Activated CD8-positive, alpha-beta T cell treated with anti-CD3 and anti-CD28 coated beads for 36 hours (primary cell): ENCODE measurements around the gene FOXP1. TPM values are rescaled to one million over a fixed set of nuclear protein-coding genes. Genes with fewer than 3 reads are reported as not detected.

Experiments
- ATAC-seq: fragments of 200-7000 bp; cut with Tn5 transposase; one replicate; pipeline ENCODE4 v1.10.0; 2021; ENCODE audit warnings: mild to moderate bottlenecking, moderate library complexity
- CTCF ChIA-PET: fragments of 350-600 bp; sonication (Branson Sonifier 250); formaldehyde crosslinking; loops from one replicate; lab custom pipeline; 2021; ENCODE audit warnings: antibody characterized with exemption; lab: Charles Lee
- POLR2A ChIA-PET: fragments of 350-600 bp; sonication (Branson Sonifier 250); formaldehyde crosslinking; loops from one replicate; lab custom pipeline; 2021; ENCODE audit warnings: antibody characterized with exemption; lab: Charles Lee
- DNase-seq: peaks from one replicate; pipeline ENCODE4 v3.0.0-alpha.2; 2020
- H3K27ac Mint-ChIP-seq: one replicate; pipeline ENCODE4 v1.8.0; 2021; ENCODE audit warnings: mild to moderate bottlenecking, mixed read lengths
- H3K27me3 Mint-ChIP-seq: one replicate; pipeline ENCODE4 v1.8.0; 2021; ENCODE audit warnings: mixed read lengths
- H3K36me3 Mint-ChIP-seq: one replicate; pipeline ENCODE4 v1.8.0; 2021; ENCODE audit warnings: low read depth, mixed read lengths
- H3K4me1 Mint-ChIP-seq: one replicate; pipeline ENCODE4 v1.8.0; 2021; ENCODE audit warnings: low read depth, mixed read lengths
- H3K4me3 Mint-ChIP-seq: one replicate; pipeline ENCODE4 v1.8.0; 2021; ENCODE audit warnings: mild to moderate bottlenecking, moderate library complexity, mixed read lengths
- H3K9me3 Mint-ChIP-seq: one replicate; pipeline ENCODE4 v1.8.0; 2021; ENCODE audit warnings: mixed read lengths
- CTCF ChIP-seq: fragments of 200-600 bp; IDR thresholded peaks from one replicate; pipeline ENCODE4 v1.8.0; 2022; ENCODE audit warnings: antibody characterized with exemption, mild to moderate bottlenecking
- intact Hi-C: fragments of 100-400 bp; cut with micrococcal nuclease; formaldehyde crosslinking; loops from one replicate; pipeline ENCODE4 v1.10.0; 2022
- total RNA-seq, 2 experiments: library from RNA; stranded (reverse); gene quantifications; one replicate each; pipeline ENCODE4 v1.2.3, GENCODE V29; 2021

FOXP1 gene
- total RNA-seq, 2 experiments from 2014 or later = 145 to 153 TPM

- H3K4me1 Mint-ChIP-seq = peaks cover 73% of the 10 kb centered on the region
- intact Hi-C loops = loop anchor here (5.0 to 10.0 kb wide), 2 partner anchors 295 to 578 kb away; partner anchors contain the start of gene FOXP1
- CTCF ChIA-PET = interaction anchor here (0.7 to 2.2 kb wide), 13 partner anchors 9 to 366 kb away, joined by 3 to 10 read pairs (median 4); no protein-coding TSS in a partner anchor
These were observed 576.4 kb downstream of the FOXP1 start for GRCh38 chr3:71006810-71007785.

GRCh38 chr3:71005702-71006321 lies 577.7 kb downstream of the FOXP1 start:
- no peak overlapping the region for H3K4me3 Mint-ChIP-seq
- DNase-seq = no peak
- H3K27me3 Mint-ChIP-seq = no peaks in the 10 kb centered on the region
- H3K9me3 Mint-ChIP-seq = no peaks in the 10 kb centered on the region
- intact Hi-C loops = loop anchor here (5.0 to 10.0 kb wide), 2 partner anchors 296 to 579 kb away; partner anchors contain the start of gene FOXP1
- ChIA-PET POLR2A (interaction anchor here (0.6 kb wide), 1 partner anchor 340 kb away, joined by 3 read pairs; no protein-coding TSS in a partner anchor), CTCF (interaction anchor here (1.0 to 2.2 kb wide), 10 partner anchors 7 to 65 kb away, joined by 3 to 10 read pairs (median 6); no protein-coding TSS in a partner anchor)
- ATAC-seq = no peak
- peak overlapping the region; percentile 37 for H3K27ac Mint-ChIP-seq
- peaks cover 73% of the 10 kb centered on the region for H3K4me1 Mint-ChIP-seq
- peaks cover 51% of the 10 kb centered on the region for H3K36me3 Mint-ChIP-seq
- TF ChIP-seq CTCF = no peak

More at GRCh38 chr3:71006810-71007785, 576.4 kb downstream of the FOXP1 start:
- no peaks in the 10 kb centered on the region for H3K27me3 Mint-ChIP-seq
- peak overlapping the region; percentile 93 for H3K27ac Mint-ChIP-seq
- no peak overlapping the region for H3K4me3 Mint-ChIP-seq
- DNase-seq = no peak
- peaks cover 48% of the 10 kb centered on the region for H3K36me3 Mint-ChIP-seq
- POLR2A ChIA-PET = no interaction called here
- ATAC-seq = no peak
- peak; percentile 63 for TF ChIP-seq CTCF
- no peaks in the 10 kb centered on the region for H3K9me3 Mint-ChIP-seq

GRCh38 chr3:71003511-71003910 lies 580.0 kb downstream of the FOXP1 start:
- Mint-ChIP-seq H3K9me3 (no peaks in the 10 kb centered on the region), H3K4me3 (no peak overlapping the region), H3K4me1 (peaks cover 67% of the 10 kb centered on the region), H3K27ac (no peak overlapping the region), H3K27me3 (no peaks in the 10 kb centered on the region), H3K36me3 (peaks cover 48% of the 10 kb centered on the region)
- POLR2A ChIA-PET = interaction anchor here (0.6 to 1.2 kb wide), 2 partner anchors 97 to 1393 kb away, joined by 4 read pairs; no protein-coding TSS in a partner anchor
- ATAC-seq (no peak), DNase-seq (no peak)
- TF ChIP-seq CTCF = no peak
- intact Hi-C loops = loop anchor here (10.0 kb wide), 1 partner anchor 581 kb away; the partner anchor contains the start of gene FOXP1
- CTCF ChIA-PET = interaction anchor here (1.0 kb wide), 2 partner anchors 60 to 67 kb away, joined by 3 read pairs; no protein-coding TSS in a partner anchor

GRCh38 chr3:71002298-71002697 lies 581.2 kb downstream of the FOXP1 start:
- TF ChIP-seq CTCF = no peak
- POLR2A ChIA-PET = interaction anchor here (1.0 kb wide), 1 partner anchor 9 kb away, joined by 3 read pairs; no protein-coding TSS in a partner anchor
- H3K36me3 Mint-ChIP-seq = peaks cover 48% of the 10 kb centered on the region
- ATAC-seq = no peak
- H3K27ac Mint-ChIP-seq = peak overlapping the region; percentile 11
- no peak for DNase-seq
- peaks cover 58% of the 10 kb centered on the region for H3K4me1 Mint-ChIP-seq
- CTCF ChIA-PET = no interaction called here
- H3K9me3 Mint-ChIP-seq = no peaks in the 10 kb centered on the region
- H3K4me3 Mint-ChIP-seq = no peak overlapping the region
- no peaks in the 10 kb centered on the region for H3K27me3 Mint-ChIP-seq
- intact Hi-C loops = loop anchor here (10.0 kb wide), 1 partner anchor 583 kb away; the partner anchor contains the start of gene FOXP1
